Parathyroid adenoma (tissue), 2 donors: ENCODE data around the gene LSM7.

Source experiments
- H2AFZ ChIP-seq: fragments of 300-600 bp; sonication (generic); one replicate; pipeline ENCODE4 v1.7.0; 2017; ENCODE audit warnings: antibody characterized with exemption, mild to moderate bottlenecking
- H3K27ac ChIP-seq: fragments of 300-600 bp; sonication (generic); one replicate; pipeline ENCODE4 v1.7.0; 2017
- H3K27me3 ChIP-seq: fragments of 300-600 bp; sonication (generic); one replicate; pipeline ENCODE4 v1.7.0; 2017; ENCODE audit warnings: low read length; ENCODE audit not compliant: control insufficient read depth, insufficient read depth
- H3K36me3 ChIP-seq: fragments of 300-600 bp; sonication (generic); one replicate; pipeline ENCODE4 v1.7.0; 2017; ENCODE audit warnings: low read length; ENCODE audit not compliant: control insufficient read depth, insufficient read depth
- H3K4me1 ChIP-seq: fragments of 300-600 bp; sonication (generic); one replicate; pipeline ENCODE4 v1.7.0; 2017; ENCODE audit warnings: control low read depth
- H3K4me2 ChIP-seq: fragments of 300-600 bp; sonication (generic); one replicate; pipeline ENCODE4 v1.7.0; 2017; ENCODE audit warnings: low read length
- H3K4me3 ChIP-seq: fragments of 300-600 bp; sonication (generic); one replicate; pipeline ENCODE4 v1.7.0; 2017; ENCODE audit warnings: low read depth, low read length
- H3K79me2 ChIP-seq: fragments of 300-600 bp; sonication (generic); one replicate; pipeline ENCODE4 v1.7.0; 2017; ENCODE audit warnings: control low read depth
- H3K9ac ChIP-seq: fragments of 300-600 bp; sonication (generic); one replicate; pipeline ENCODE4 v1.7.0; 2017; ENCODE audit warnings: mild to moderate bottlenecking
- H3K9me3 ChIP-seq: fragments of 300-600 bp; sonication (generic); one replicate; pipeline ENCODE4 v1.7.0; 2017; ENCODE audit warnings: low read length; ENCODE audit not compliant: control insufficient read depth
- TF ChIP-seq, protein P1 (sequence below): fragments of 300-600 bp; sonication (generic); IDR thresholded peaks from one replicate; pipeline ENCODE4 v1.7.0; 2017; ENCODE audit warnings: antibody characterized with exemption, mild to moderate bottlenecking
- donor health status: primary hyperparathyroidism.

LSM7 gene

DNA sequence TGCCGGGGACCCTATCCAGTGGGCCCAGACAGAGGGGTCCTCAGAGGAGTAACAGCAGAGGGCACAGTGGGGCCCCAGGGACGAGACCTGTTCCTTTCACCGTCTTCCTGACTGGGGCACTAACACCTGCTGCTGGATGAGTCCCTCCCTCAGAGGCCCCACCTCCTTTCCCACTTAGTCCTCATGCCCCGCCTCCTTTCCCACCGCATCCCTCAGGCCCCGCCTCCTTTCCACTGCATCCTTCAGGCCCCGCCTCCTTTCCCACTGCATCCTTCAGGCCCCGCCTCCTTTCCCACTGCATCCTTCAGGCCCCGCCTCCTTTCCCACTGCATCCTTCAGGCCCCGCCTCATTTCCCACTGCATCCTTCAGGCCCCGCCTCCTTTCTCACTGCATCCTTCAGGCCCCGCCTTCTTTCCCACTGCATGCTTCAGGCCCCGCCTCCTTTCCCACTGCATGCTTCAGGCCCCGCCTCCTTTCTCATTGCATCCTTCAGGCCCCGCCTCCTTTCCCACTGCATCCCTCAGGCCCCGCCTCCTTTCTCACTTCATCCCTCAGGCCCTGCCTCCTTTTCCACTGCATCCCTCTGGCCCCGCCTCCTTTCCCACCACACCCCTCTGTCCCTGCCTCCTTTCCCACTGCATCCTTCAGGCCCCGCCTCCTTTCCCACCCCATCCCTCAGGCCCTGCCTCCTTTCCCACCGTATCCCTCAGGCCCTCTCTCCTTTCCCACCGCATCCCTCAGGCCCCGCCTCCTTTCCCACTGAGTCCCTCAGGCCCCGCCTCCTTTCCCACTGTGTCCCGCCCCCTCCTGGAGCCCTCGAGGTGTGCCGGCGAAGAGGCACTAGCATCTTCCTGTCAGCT, 6.8 kb upstream of the LSM7 start:
- Histone ChIP-seq H3K27ac (no peak overlapping the region), H3K4me1 (peaks cover 32% of the 10 kb centered on the region), H3K4me3 (no peak overlapping the region), H3K79me2 (peaks cover 37% of the 10 kb centered on the region), H3K36me3 (no peaks in the 10 kb centered on the region), H3K4me2 (no peak overlapping the region), H3K9me3 (no peaks in the 10 kb centered on the region), H2AFZ (no peak overlapping the region), H3K9ac (no peak overlapping the region), H3K27me3 (no peaks in the 10 kb centered on the region)
- TF ChIP-seq, protein P1, sequence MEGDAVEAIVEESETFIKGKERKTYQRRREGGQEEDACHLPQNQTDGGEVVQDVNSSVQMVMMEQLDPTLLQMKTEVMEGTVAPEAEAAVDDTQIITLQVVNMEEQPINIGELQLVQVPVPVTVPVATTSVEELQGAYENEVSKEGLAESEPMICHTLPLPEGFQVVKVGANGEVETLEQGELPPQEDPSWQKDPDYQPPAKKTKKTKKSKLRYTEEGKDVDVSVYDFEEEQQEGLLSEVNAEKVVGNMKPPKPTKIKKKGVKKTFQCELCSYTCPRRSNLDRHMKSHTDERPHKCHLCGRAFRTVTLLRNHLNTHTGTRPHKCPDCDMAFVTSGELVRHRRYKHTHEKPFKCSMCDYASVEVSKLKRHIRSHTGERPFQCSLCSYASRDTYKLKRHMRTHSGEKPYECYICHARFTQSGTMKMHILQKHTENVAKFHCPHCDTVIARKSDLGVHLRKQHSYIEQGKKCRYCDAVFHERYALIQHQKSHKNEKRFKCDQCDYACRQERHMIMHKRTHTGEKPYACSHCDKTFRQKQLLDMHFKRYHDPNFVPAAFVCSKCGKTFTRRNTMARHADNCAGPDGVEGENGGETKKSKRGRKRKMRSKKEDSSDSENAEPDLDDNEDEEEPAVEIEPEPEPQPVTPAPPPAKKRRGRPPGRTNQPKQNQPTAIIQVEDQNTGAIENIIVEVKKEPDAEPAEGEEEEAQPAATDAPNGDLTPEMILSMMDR, result no peak

DNA sequence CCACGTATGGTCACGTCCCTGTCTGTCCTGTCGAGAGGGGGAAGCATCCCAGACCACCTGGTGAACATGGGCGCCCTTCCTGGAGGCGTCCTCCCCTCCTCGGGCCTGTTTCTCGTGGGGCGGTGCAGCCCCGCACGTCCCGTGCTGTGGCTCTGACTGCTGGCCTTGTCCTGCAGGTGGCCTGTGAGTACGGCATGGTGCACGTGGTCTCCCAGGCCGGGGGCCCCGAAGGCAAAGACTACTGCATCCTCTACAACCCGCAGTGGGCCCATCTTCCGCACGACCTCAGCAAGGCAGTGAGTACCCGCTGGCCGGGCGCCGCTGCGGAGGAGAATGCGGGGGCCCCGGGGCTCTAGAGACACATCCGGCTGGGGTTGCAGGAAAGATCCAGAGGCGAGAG, 6.0 kb upstream of the LSM7 start:
- no peak overlapping the region for H3K27ac ChIP-seq
- H3K4me1 ChIP-seq, result peaks cover 38% of the 10 kb centered on the region
- TF ChIP-seq, protein P1, result no peak
- no peak overlapping the region for H3K9ac ChIP-seq
- H3K4me3 ChIP-seq, result no peak overlapping the region
- H3K27me3 ChIP-seq, result no peaks in the 10 kb centered on the region
- no peaks in the 10 kb centered on the region for H3K36me3 ChIP-seq
- H2AFZ ChIP-seq, result no peak overlapping the region
- peaks cover 45% of the 10 kb centered on the region for H3K79me2 ChIP-seq
- no peak overlapping the region for H3K4me2 ChIP-seq
- no peaks in the 10 kb centered on the region for H3K9me3 ChIP-seq

DNA sequence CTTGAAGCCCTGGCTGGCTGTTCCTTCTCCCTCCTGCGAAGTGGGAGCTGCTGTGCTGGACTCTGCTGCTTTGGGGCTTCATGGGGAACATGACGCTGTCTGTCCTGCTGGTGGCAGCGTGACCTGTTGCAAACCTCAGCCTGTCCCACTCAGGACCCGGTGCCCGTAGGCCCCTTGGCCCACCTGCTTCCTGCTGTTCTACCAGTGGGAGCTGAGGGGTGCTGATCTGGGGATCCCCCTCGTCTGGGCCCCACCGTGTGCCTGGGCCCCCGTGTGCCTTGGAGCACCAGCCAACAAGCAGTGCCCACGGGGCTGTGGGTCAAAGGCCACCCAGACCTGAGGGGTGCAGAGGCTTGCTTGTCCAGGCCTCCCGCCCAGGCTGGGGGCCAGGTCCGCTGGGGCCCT, 5.4 kb upstream of the LSM7 start:
- peaks cover 38% of the 10 kb centered on the region for H3K4me1 ChIP-seq
- no peaks in the 10 kb centered on the region for H3K27me3 ChIP-seq
- H3K4me3 ChIP-seq, result no peak overlapping the region
- no peaks in the 10 kb centered on the region for H3K36me3 ChIP-seq
- H3K9ac ChIP-seq, result no peak overlapping the region
- TF ChIP-seq, protein P1, result no peak
- H3K79me2 ChIP-seq, result peaks cover 51% of the 10 kb centered on the region
- H3K9me3 ChIP-seq, result no peaks in the 10 kb centered on the region
- H2AFZ ChIP-seq, result no peak overlapping the region
- peak overlapping the region; percentile 58 for H3K27ac ChIP-seq
- no peak overlapping the region for H3K4me2 ChIP-seq

DNA sequence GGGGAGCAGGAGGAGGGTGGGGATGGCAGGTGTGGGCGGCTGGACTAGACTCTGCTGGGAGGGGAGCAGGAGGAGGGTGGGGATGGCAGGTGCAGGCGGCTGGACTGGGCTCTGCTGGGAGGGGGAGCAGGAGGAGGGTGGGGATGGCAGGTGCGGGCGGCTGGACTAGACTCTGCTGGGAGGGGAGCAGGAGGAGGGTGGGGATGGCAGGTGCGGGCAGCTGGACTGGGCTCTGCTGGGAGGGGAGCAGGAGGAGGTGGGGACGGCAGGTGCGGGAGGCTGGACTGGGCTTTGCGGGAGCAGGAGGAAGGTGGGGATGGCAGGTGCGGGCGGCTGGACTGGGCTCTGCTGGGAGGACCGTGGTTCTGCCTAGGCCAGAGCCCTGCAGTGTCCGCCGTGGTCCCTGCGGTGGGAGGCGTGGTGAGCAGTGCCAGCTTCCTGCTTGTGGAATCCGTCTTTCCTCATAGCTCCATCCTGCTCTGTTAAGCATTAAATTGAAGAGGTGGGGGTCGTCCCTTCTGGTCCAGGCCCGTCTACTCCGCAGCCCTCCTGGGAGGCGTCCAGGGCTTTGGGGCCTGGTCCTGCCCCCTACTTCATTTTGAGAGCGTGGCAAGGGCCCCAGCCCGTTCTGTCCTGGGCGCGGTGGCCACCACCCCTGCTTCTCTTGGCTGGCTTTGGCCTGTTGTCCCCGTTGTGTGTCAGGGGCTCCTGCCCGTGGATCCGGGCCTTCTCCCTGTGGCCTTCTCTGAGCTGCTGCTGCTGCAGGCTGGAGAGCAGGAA, 4.8 kb upstream of the LSM7 start:
- H3K27ac ChIP-seq, result peak overlapping the region; percentile 58
- H3K36me3 ChIP-seq, result no peaks in the 10 kb centered on the region
- H3K4me2 ChIP-seq, result no peak overlapping the region
- H3K9ac ChIP-seq, result no peak overlapping the region
- no peaks in the 10 kb centered on the region for H3K27me3 ChIP-seq
- H3K4me3 ChIP-seq, result no peak overlapping the region
- no peaks in the 10 kb centered on the region for H3K9me3 ChIP-seq
- TF ChIP-seq, protein P1, result no peak
- H3K79me2 ChIP-seq, result peaks cover 56% of the 10 kb centered on the region
- H2AFZ ChIP-seq, result no peak overlapping the region
- H3K4me1 ChIP-seq, result peaks cover 38% of the 10 kb centered on the region
